HG03521 (cell line): ENCODE measurements around the gene FLT3.
"Not testable (repeated sequence)": the region's sequence is repeated elsewhere in the genome, so short reads cannot be mapped to it uniquely, and the experiment has no call there.

Source experiments
- ATAC-seq: cut with Tn5 transposase; IDR thresholded peaks from one replicate; pipeline ENCODE4 v1.9.1; 2021; ENCODE audit warnings: mild to moderate bottlenecking, moderate library complexity; ENCODE audit not compliant: unreplicated experiment

FLT3 gene

DNA sequence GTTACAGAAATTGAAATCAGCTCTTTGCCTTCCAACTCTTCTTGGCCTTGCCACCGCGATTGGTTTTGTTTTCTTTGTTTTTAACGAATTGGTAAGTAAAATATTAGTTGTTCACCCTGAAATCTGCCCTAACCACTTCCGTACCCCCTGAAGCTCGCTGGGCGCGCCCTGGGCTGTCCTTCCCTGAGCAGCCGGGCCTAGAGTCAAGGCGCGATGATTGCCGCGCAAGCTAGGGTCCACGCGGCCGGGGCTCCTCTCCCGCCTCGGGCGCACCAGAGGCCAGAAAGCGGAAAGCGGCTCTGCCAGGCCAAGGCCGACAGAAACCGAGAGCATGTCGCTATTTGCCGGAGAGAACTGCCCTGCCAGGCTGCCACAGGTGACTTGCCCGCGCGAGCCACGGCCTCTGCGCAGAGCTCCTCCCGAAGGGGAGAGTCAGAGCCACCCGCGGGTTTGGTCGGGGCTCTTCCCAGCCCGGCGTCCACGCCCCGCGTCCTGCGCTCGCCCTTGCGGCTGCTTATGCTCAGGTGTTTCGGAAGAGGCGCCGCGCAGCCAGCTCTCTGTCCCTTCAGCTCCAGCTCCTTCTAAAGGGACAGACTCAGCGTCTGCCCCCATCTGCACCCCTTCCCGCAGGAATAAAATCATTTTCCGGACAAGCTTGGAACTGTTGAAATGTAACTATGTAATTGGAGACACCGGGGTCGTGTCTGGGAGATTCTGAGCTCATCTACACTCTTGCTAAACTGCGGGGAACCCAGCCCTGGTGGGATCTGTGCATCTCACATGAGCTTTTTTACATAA lies 124.6 kb downstream of the FLT3 start:
- ATAC-seq: no peak

DNA sequence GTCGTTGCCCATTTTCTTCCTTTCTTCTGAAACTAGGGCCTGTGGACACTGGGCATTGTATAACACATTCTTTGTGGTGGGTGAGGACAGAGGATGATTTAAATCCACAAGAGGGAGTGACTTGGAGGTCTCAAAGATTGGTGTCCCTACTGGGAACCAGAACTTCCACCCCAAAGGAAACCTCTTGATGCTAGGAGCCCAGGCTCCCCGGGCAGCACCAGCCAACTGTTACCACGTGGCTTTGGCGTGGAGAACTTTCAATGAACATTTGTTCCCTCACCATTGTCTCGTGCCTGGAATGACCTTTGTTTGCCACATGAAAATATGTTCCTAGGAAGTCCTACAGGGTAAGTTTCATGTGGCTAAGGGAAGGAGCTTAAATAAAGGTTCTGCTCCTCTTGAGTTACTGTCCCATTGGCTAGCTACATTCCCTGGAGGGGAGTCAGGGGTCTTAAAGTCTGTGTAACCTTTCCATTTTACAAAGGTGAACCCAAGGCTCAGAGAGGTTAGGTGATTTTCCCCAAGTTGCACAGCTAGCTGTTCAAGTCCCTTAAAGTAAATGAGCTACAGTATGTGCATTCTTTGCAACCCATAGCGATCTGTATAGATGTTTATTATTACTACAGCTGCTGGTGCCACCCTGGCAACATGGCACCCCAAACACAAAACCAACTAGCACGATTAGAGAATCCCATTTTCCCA lies 126.3 kb downstream of the FLT3 start:
- ATAC-seq: no peak

DNA sequence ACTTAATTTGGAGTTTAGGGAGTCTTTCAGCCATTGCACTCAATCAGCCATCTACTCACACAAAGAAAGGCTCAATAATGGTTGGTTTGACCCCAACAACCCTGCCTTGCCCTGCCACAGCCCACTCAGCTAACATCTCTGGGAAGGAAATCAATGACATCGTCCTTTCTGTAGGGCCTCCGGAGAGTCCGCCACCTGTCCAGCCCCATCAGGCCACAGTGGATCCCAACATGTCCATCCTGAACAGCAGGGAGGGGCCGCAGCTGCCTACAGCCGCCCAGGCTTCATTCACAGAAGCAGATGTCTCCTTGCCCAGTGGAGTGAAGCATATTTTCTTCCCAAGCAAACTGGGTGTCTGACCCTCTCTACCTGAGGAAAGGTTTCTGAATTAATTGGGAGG lies 127.1 kb downstream of the FLT3 start:
- no peak for ATAC-seq

DNA sequence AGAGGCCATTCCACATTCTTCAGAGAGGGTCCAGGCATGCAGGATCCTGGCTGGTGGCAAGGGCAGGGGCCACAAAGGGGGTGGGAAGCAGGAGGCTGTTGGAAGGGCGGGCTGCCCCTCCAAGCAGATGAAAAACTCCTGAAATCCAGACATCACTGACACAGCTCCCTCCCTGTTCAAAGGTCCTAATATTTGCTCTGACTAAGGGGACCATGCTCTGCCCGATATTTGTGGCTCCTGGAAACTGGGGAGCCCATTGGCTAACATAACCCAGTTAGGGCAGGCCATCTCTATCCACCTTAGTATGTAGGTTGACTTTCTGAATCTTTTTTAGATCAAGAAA lies 127.9 kb downstream of the FLT3 start:
- ATAC-seq: no peak

DNA sequence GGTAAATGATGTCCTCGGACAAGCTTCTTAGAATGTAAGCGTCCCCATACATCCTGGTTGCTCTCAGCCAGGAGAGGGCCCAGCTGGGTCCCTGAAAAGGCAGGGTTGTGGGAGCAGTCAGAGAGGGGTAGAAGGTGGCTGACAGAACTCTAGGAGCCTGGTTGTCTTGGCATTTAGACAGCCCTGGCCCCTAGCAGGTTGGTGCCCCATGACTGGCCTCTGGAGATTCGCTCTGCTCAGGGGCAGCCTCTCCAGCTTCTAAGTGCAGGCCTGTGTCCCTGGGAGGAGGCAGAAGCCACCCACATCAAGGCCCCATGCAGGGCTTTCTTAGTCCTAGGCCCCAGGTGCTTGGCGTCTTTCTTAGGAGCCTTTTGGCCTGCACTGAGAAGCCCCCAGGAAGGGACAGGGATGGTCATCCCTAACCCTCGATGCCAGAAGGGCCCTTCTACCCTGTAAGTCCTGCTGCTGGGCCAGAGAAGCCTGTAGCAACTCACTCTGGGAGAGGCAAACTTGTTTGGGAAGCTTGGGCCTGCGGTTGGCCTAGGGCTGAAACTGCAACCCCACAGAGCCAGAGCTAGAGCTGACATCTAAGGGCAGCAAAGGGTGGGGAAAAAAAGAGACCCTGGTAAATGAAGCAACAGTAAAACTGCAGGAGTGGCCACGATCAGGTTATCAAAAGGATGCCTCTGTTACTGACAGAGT lies 128.4 kb downstream of the FLT3 start:
- no peak for ATAC-seq

DNA sequence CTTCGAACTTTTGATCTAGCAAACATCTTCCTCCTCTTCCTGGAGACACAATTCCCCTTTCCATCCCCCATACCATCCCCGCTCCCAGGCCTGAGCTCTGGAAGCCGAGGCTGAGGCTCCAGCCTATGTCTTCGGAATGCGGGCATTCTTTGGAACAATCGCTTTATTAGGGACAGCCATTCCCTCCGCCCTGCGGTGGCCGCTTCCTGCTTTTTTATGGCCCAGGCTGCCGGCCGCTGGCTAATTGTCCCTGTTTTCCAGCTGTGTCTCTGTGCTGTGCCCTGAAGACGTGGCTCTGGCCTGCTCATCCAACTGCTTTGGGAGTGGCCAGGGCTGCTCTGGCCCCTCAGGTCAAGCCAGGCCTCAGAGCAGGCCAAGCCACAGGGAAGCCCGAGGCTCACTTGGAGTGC lies 129.1 kb downstream of the FLT3 start:
- ATAC-seq: no peak

DNA sequence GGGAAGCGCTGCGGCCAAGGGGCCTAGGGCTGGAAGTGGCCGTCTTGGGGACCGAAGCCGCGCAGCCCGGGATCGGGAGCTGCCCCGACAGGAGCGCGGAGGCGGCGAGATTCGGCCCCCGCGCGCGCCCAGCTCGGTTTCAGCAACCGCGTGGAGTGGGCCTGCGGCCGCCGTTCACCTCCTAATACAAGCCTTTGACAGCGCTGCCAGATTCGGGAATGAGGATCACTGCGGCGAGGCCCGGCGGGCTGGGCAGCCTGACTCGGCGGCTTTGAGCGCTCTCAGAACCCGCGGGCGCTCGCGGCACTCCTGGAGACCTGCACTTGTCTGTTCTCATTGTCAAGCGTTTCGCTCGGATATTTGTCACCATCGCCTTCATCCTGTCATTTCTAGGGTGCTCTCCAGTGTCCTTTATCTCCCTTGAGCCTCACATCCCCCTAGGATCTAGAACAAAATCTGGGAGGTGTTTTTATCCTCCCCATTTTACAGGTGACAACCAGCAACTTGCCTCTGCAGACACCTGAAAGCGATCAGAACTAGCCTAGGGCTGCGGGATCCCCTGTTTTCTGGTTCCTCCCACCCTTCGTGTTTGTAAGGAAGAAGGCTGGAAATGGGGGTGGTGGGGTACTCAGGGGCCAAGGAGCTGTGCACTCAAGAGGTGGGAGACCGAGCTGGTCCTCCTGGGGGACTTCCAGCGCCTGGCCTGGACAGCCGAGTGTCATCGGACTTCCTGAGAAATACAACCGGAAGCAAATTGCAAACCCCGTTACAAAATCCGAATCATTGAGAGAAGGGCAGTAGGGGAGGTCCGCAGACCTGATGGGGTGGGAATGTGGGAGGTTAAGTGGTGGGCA lies 129.8 kb downstream of the FLT3 start:
- ATAC-seq: no peak

DNA sequence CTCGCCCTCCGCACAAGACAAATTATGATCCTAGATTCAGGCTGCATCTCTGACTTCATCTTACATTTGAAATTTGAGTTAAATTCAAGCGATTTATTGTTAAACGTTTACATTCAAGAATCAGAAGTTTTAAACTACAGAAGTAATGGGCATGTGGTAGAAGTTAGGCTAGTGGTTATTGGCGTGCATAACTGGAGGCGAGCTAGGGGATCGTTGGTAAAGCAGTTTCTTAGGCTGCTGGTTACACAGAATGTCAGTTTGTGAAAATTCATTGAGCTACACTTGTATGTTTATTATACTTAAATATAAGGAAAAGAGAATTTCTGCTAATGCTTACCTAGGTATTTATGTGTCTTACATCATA lies 130.5 kb downstream of the FLT3 start:
- no peak for ATAC-seq

DNA sequence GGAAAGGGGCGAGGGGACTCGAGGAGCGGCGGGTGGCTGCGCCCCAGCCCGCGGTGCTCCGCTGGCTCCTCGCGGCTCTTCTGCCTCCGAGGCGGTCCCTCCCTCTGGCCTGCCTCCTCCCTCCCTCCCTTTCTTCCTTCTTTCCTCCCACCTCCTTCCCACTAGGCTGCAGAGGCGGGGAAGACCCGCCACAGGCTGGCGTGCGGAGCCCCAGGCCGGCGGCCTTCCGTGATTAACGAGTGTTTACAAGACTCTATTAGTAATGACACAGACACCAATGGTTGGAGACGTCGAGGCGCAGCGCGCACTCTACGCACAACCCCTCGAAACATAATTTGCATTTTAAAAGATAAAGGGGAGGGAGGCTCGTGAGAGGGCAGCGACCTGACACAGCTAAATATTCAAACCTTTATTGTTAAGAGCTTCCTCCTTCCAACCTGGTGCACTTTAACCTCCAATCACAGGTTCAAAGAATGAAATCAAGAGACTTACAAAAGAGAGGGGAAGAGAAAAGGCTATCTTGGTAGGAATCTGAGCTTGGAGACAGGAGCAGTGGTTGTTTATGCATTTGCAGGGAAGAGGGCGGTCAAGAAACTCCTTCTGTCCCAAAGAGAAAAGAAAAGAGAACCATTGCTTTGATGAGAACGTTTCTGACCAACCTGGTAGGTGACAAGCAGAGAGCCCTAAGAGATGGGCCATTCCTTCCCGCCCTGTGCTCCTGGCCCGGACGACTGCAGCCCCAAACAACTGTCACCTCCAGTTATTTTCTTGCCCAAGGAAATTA lies 131.1 kb downstream of the FLT3 start, which contains the start of gene CDX2:
TSS of gene CDX2 (minus strand) at position 234 of the 784 bp plus-strand sequence. CDS start 309 bp downstream, outside the sequence.
- no peak for ATAC-seq

DNA sequence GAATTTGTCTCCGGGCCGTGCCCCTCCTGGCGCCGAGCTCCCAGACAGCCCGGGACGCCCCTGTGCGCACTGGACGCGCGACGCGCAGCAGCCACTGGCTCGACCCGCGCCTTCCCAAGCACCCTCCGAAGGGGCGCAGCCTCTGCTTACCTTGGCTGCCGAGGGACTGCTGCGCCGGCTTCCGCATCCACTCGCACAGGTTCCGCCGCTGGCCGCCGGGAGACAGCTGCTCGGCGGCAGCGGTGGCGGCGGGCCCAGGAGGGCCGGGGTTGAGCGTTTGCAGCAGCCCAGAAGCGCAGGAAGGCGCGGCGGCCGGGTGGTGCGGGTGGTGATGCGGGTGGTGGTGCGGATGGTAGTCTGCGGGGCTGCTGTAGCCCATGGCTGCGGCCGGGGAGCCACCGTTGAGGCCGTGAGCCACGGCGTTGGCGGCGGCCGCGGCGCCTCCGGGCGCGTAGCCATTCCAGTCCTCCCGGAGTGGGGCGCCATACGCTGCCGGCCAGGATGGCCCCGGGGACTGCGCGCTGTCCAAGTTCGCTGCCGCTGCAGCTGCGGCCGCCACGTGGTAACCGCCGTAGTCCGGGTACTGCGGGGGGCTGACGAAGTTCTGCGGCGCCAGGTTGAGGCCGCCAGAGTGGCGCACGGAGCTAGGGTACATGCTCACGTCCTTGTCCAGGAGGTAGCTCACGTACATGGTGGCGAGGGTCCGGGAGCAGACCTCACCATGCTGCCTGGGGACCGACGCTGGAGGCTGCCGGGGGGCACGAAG lies 131.9 kb downstream of the FLT3 start:
- ATAC-seq: no peak

DNA sequence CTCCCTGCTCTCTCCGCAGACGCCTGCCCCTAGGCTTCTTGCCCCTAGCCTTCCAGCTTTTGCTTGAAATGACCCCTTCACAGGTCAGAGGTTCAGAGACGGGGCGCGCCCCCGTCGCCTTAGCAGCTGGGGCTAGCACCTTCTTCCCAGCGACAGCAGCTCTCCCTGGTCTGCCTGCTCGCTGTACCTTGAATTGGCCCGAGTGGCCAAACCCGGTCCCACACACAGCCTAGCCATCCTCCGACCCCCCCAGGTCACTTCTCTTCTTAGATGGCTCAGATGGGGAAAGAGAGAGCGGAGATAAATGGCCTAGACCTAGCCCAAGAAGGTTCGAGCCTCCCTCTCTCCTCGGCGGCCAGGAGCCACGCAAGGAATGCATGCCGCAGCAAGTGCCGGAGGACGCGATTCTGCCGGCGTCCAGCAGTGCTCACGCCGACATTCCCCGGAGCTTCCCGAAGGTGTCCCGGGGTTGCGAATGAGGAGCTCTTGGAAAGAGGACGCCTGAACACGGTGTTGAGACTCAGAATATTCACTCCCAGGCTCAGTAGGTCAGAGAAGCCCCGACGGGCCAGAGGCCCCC lies 132.6 kb downstream of the FLT3 start:
- ATAC-seq: no peak

DNA sequence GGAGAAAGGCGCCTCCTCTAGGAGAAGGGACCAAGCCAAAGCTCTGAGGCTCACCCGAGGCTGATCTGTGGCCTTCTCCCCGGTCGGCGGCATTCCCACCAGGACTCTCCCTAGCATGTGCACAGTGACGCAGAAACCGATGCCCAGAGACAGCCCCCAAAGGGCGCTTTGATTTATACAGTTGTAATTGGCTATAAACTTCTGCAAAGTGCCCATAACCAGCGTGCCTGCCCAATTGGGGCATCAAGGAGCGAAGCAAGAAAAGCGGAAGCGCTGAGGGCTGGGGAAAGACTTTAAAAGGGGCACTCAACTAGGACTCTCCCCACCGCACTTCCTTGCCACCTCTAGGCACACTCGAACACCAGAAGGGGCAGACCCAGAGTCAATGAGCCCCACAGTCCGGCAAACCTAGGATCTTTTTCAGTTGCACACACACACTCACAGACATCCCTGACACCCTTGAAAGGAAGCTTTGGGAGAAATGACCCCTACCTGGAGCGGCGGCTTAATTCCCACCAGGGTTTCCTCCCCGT lies 133.1 kb downstream of the FLT3 start:
- ATAC-seq: no peak

DNA sequence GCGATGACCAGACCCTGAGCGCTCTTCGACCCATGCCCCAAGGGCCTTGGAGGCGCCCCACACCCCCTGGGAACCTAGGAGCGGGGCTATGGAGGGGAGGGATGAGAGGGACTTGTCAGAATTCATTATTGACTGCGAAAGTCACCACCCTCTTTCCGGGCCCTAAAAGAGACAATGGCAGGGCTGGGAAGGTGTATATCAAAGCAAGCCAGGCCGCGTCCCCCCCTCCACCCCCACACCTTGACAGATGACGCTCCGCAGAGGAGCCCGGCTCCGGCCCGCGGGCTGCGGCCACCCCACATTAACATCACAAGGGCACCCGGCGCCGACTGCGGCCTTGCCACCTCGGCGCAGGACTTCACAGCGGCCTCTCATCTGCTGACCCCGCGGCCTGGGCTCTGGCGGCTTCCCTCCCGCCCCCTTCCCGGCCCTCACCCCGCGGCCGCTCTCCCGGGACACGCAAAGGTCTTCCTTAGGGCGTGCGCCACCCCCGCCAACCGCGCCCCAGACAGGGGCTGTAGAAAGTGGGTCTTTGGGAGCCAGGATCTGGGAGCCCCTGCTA lies 133.7 kb downstream of the FLT3 start:
- ATAC-seq: no peak

DNA sequence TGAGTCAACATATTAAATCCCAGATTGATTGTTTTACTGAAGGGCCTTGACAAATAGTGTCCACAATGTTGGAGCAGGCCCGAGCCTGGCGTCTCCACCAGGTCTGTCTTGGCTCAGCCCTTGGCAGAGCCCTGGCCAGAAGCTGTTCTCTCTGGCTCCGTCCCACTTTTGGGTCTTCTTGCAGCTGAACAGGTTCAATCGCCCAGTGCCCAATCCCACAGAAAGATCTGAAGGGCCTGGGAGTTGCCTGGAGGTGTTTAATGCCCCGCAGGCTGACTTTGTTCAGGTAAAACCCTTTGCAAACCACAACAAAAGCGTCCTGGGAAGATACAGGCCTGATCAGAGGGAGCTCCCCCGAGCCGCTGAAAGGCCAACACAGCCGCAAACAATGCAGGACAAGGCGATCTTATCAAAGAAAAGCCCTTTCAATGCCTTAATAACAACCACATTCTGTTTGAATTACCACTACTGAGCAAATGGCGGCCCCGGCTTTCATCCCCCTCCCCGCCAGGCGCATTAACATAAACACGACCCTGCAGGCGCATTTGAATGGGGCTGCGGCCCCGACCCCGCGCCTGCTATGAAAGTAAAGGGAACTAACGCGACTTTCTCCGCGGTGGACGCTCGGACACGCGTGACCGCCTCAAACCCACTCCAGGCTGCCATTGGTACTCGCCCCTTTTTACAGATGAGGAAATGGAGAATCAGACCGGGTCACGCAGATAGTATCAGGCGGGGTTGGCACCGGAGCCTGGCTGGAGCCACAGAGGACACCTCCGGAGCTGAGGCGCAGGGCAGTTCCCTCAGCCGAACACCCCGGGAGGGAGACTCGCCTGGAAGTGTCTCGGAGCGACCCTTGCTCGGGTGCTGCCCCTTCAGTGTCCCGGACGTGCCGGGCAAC lies 134.4 kb downstream of the FLT3 start:
- no peak for ATAC-seq

DNA sequence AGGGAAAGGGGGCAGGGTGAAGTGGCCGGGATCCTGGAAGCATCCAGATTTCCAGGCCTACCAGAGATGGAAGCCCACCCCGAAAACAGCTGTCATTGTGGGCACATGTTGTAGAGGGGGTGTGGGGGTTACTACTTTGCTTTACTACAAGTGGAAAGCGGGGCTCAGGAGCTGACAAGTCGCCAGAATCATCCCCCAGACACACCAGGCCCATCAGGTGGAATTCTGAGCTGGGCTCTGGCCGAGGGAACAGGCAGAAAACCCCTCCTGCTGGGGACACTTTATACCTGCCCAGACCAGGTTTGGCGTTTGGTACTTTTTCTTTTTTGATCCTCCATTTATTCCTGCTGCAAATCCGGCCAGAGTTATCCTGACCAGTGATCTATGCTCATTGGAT lies 135.0 kb downstream of the FLT3 start:
- ATAC-seq: no peak

DNA sequence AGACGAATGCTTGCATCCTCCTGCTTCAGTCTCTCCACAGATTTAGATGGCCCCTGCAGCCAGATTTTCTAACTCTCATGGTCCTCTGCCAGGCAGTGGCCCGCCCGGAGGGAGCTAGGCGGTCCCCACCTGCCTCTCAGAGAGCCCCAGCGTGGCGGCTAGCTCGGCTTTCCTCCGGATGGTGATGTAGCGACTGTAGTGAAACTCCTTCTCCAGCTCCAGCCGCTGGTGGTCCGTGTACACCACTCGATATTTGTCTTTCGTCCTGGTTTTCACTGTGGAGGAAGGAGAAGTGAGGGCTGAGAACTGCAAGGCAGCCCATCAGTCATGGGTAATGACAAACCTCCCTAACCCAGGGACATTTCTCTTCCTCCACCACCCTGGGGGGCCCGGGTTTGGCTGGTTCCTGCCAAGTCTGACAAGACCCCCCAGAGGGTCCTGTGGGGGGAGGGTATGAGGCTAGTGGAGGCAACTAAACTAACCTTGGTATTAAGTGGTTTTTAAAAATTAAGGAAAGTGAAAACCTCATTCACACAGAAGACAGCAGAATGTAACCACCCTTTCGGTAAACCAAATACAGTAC lies 135.5 kb downstream of the FLT3 start:
- ATAC-seq: no peak

DNA sequence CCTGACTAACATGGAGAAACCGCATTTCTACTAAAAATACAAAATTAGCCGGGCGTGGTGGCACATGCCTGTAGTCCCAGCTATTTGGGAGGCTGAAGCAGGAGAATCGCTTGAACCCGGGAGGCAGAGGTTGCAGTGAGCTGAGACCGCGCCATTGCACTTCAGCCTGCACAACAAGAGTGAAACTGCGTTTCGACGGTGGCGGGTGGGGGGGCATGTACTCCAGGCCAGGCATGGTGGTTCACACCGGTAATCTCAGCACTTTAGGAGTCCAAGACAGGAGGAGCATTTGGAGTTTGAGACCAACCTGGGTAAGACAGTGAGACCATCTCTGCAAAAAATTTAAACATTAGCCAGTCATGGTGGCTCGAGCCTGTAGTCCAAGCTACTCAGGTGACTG lies 136.2 kb downstream of the FLT3 start:
- ATAC-seq: not testable (repeated sequence)
